Bronchial epithelial cell (primary cell): ENCODE data around the gene ETDB. TPM values are rescaled to one million over a fixed set of nuclear protein-coding genes. Genes with fewer than 3 reads are reported as not detected.

ENCODE experiments used
- DNase-seq: peaks from one replicate; pipeline ENCODE4 v3.0.0-alpha.2; 2010; ENCODE audit warnings: low read depth
- FAIRE-seq: peaks from 2 replicates; lab custom pipeline; 2011; peaks lifted over from hg19 to GRCh38; lab: Jason Lieb, UNC
- H3K27me3 ChIP-seq: 2 replicates; pipeline ENCODE4 v1.5.1; 2011; ENCODE audit warnings: low read length; ENCODE audit not compliant: control insufficient read depth, insufficient read depth
- H3K36me3 ChIP-seq: 2 replicates; pipeline ENCODE4 v1.5.1; 2011; ENCODE audit warnings: low read length; ENCODE audit not compliant: control insufficient read depth, insufficient read depth
- H3K4me3 ChIP-seq: 2 replicates; pipeline ENCODE4 v1.5.1; 2011; ENCODE audit warnings: mild to moderate bottlenecking, low read depth, low read length, control low read depth
- CTCF ChIP-seq: IDR thresholded peaks from 2 replicates; pipeline ENCODE4 v1.5.1; 2011; ENCODE audit warnings: mild to moderate bottlenecking, moderate library complexity, low read length, control low read depth, inconsistent platforms; ENCODE audit not compliant: insufficient read depth, severe bottlenecking
- total RNA-seq: library from RNA; depleted of rRNA; stranded (reverse); fragments of >200 nt; gene quantifications from 2 replicates; pipeline ENCODE4 v1.2.1, GENCODE V29; 2014

The ETDB gene
- total RNA-seq, 1 donor from 2014 or later, result not detected

GRCh38 chrX:135089126-135089525, 31.2 kb downstream of the ETDB start:
- H3K27me3 ChIP-seq, result no peaks in the 10 kb centered on the region
- H3K4me3 ChIP-seq, result no peak overlapping the region
- no peak for TF ChIP-seq CTCF
- H3K36me3 ChIP-seq, result no peaks in the 10 kb centered on the region
- no peak for DNase-seq
- no peak for FAIRE-seq

GRCh38 chrX:135087867-135088266, 32.5 kb downstream of the ETDB start:
- no peak for TF ChIP-seq CTCF
- Histone ChIP-seq H3K4me3 (no peak overlapping the region), H3K36me3 (no peaks in the 10 kb centered on the region), H3K27me3 (no peaks in the 10 kb centered on the region)
- FAIRE-seq (no peak), DNase-seq (no peak)

GRCh38 chrX:135086197-135086854, 34.0 kb downstream of the ETDB start:
- no peaks in the 10 kb centered on the region for H3K36me3 ChIP-seq
- no peak overlapping the region for H3K4me3 ChIP-seq
- no peaks in the 10 kb centered on the region for H3K27me3 ChIP-seq
- FAIRE-seq, result no peak
- TF ChIP-seq CTCF, result peak; percentile 56
- peak; percentile 82 for DNase-seq

- no peaks in the 10 kb centered on the region for H3K36me3 ChIP-seq
- no peaks in the 10 kb centered on the region for H3K27me3 ChIP-seq
- no peak overlapping the region for H3K4me3 ChIP-seq
- no peak for TF ChIP-seq CTCF
- DNase-seq (no peak), FAIRE-seq (no peak)
Observed at GRCh38 chrX:135081693-135082404, 38.5 kb downstream of the ETDB start.

Other genes with a start within 250 kb of the ETDB start
- 22.1 and 36.1 TPM in 2 replicates for gene MOSPD1, start 205.3 kb downstream of the ETDB start, total RNA-seq
- not detected in 2 replicates for gene SMIM10, start 129.5 kb downstream of the ETDB start, total RNA-seq
- gene RTL8B, start 98.0 kb downstream of the ETDB start, total RNA-seq, result 0.51 and 1.1 TPM in 2 replicates
- 5.3 and 10.5 TPM in 2 replicates for gene RTL8C, start 88.2 kb downstream of the ETDB start, total RNA-seq
- gene RTL8A, start 68.4 kb downstream of the ETDB start, total RNA-seq, result 3.7 and 5.5 TPM in 2 replicates
- 0.38 and 0.53 TPM in 2 replicates for gene SMIM10L2B, start 21.8 kb downstream of the ETDB start, total RNA-seq
- not detected in 2 replicates for gene CT55, start 50.9 kb upstream of the ETDB start, total RNA-seq
- gene ETDA, start 131.5 kb upstream of the ETDB start, total RNA-seq, result not detected in 2 replicates
- gene ETDC, start 189.0 kb upstream of the ETDB start, total RNA-seq, result not detected in 2 replicates
- gene ZNF75D, start 223.6 kb upstream of the ETDB start, total RNA-seq, result 3.7 and 5.4 TPM in 2 replicates
- gene ZNF449, start 224.3 kb upstream of the ETDB start, total RNA-seq, result 4.7 and 7.6 TPM in 2 replicates